GM12874 (cell line): ENCODE measurements around the gene DLGAP1.

Source experiments
- CTCF ChIP-seq: IDR thresholded peaks from 2 replicates; pipeline ENCODE4 v1.5.1; 2011; ENCODE audit warnings: low read depth, mild to moderate bottlenecking, control low read depth, low read length, moderate library complexity; ENCODE audit not compliant: insufficient read depth

DLGAP1 gene

GRCh38 chr18:3821524-3821923 lies 633.6 kb downstream of the DLGAP1 start:
- TF ChIP-seq CTCF, result no peak

DNA sequence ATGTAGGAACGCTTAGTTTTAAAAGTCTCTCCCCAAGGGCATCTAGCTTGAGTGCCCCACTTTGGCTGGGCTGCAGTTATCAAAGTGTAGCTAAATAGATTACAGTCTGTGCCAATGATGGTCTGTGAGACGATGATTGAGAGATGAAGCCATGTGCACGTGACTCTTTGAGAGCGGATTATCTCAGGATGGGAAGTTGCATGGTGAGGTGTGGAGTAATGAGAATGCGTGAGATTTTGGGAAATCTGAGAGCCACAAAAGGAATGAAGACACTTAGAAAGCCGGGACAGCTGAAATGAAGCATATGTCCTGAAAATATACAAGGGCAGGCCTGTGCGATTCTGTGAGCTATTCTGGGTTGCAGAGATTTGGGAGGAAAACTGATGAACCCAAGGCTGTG lies 635.1 kb downstream of the DLGAP1 start:
- no peak for TF ChIP-seq CTCF

- TF ChIP-seq CTCF, result no peak
These were observed 638.3 kb downstream of the DLGAP1 start for GRCh38 chr18:3816610-3817363.

DNA sequence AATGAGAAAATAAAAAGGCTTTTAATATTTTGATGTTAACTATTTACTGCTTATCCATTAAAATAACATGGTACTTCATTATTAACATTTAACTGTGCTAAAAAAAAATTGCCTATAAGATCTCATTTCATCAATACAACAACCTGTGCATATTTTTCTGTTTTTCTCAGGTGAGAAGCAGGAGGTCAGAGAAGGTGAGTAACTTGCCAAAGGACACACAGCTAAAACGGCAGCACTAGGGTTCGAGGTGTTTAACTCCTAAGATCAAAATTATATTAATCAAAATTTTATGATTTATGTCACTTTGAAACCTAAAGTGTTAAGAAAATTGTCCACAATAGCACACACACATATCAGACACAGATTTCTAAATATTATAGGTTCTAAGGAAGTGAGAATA lies 639.1 kb downstream of the DLGAP1 start:
- no peak for TF ChIP-seq CTCF

GRCh38 chr18:3814816-3815215 lies 640.3 kb downstream of the DLGAP1 start:
- TF ChIP-seq CTCF, result no peak

- TF ChIP-seq CTCF, result no peak
These were observed 644.8 kb downstream of the DLGAP1 start for GRCh38 chr18:3810296-3810695.

DNA sequence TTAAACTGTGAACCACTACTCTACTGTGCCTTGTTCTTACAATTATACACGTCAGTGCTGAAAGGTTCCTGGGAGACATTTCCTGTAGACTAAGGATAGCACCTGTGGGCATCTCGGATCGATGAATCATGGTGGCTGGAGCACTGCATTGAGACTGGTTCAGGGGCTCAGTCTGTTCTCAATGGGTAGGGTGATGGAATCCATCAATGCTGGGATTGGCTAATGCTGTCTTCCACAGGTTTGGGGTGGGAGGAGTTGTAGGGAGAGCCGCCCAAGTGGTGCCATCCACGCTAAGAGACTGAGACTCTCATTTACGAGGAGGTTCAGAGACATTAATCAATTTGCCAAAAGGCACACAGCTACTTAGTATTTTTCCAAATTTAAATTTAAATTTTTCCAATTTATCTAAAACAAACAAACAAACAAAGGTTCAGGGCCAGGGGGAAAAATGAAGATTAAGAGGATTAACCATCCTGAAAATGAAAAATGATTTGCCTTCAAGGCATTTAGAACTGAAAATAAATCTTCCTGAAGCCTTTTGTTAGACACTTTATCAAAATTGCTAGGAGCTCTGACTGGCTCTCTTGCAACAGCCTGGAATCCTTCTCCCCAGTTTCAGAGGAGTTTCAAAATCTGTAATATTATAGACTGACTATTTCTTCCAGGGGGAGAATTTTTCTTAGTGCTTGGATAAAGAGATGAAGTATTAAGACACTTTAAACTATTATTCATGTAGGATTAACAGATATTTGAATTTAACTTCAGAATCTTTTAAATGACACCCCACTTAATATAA lies 645.9 kb downstream of the DLGAP1 start:
- TF ChIP-seq CTCF, result no peak
